ENCODE results near the gene PLPP4. TPM values are rescaled to one million over a fixed set of nuclear protein-coding genes. Genes with fewer than 3 reads are reported as not detected.

The PLPP4 gene
- total and polyA plus RNA-seq, 2 donors (not counting 3 experiments of a cell fraction or from before 2014, with no cell fraction given), result 15.5 to 36.4 TPM

GRCh38 chr10:120555842-120556532 lies 99.0 kb downstream of the PLPP4 start:
- ChIA-PET POLR2A (no interaction called here), CTCF (interaction anchor here (1.9 kb wide), 1 partner anchor 9 kb away, joined by 4 read pairs; no protein-coding TSS in a partner anchor)
- no peak overlapping the region for H3K4me2 ChIP-seq (ENCODE audit: insufficient read depth, low read length)
- H3K4me3 ChIP-seq (replicated peaks in 1 of 3; ENCODE audit: insufficient read depth in 1 of 3, low read depth in 1 of 3, low read length in 3 of 3), result no peak overlapping the region
- H3K36me3 ChIP-seq (ENCODE audit: control insufficient read depth in 2 of 2, extremely low read depth in 1 of 2, insufficient read depth in 2 of 2, low read length in 2 of 2), result no peaks in the 10 kb centered on the region
- dilution Hi-C loops (cut with MboI; ENCODE audit: extremely low pct_ligation_motif_present, low sequenced_read_pairs), result no loop called here
- no peaks in the 10 kb centered on the region for H3K79me2 ChIP-seq (ENCODE audit: control insufficient read depth, insufficient read depth, low read length)
- no peak overlapping the region for H3K27ac ChIP-seq (ENCODE audit: insufficient read depth, low read depth, low read length)
- DNase-seq (ENCODE audit: low read depth, low spot score) (no peak), FAIRE-seq (no peak)
- no peaks in the 10 kb centered on the region for H4K20me1 ChIP-seq (replicated peaks; ENCODE audit: control insufficient read depth, extremely low read depth, insufficient read depth, low read length)
- H3K9me1 ChIP-seq (replicated peaks; ENCODE audit: control insufficient read depth, extremely low read depth, insufficient read depth, low read length), result no peaks in the 10 kb centered on the region
- H3K4me1 ChIP-seq (ENCODE audit: control insufficient read depth, extremely low read depth, insufficient read depth, low read length), result no peaks in the 10 kb centered on the region
- no peaks in the 10 kb centered on the region for H3K27me3 ChIP-seq (ENCODE audit: control insufficient read depth in 2 of 2, insufficient read depth in 2 of 2, low read length in 2 of 2)
- no peak overlapping the region for H2AFZ ChIP-seq (ENCODE audit: low read depth, low read length)
- H3K9me3 ChIP-seq (replicated peaks; ENCODE audit: control insufficient read depth, insufficient read depth, low read length), result no peaks in the 10 kb centered on the region
- no peak for TF ChIP-seq MYC (IDR thresholded peaks at IDR 0.05; ENCODE audit: low read depth, low read length)
- H3K9ac ChIP-seq (replicated peaks; ENCODE audit: extremely low read depth, insufficient read depth, low read length), result no peak overlapping the region
- no TSS peak for BruUV-seq (replicated peaks)
- intact Hi-C loops (cut with micrococcal nuclease), result no loop called here

DNA sequence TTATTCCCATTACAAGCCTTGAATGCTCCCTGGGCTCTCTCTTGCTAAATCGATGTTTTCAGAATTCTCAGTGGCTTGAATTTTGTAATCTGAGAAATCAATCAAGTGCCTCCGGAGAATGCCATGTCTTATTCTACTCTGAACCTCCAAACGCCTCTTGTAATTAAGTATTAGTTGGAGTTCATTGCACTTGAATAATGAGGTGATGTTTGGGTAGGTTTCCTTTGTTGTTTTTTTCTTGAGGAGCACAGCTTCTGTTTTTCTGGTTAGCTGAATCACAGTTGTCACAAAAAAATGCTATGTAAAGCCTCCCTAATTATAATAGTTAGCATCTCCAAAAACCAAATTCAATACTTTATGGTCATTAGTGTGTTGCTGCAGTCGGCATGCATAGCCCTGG lies 100.3 kb downstream of the PLPP4 start:
- H2AFZ ChIP-seq (ENCODE audit: low read depth, low read length), result no peak overlapping the region
- no peaks in the 10 kb centered on the region for H3K36me3 ChIP-seq (ENCODE audit: control insufficient read depth in 2 of 2, extremely low read depth in 1 of 2, insufficient read depth in 2 of 2, low read length in 2 of 2)
- no peaks in the 10 kb centered on the region for H3K27me3 ChIP-seq (ENCODE audit: control insufficient read depth in 2 of 2, insufficient read depth in 2 of 2, low read length in 2 of 2)
- no peak overlapping the region for H3K9ac ChIP-seq (replicated peaks; ENCODE audit: extremely low read depth, insufficient read depth, low read length)
- no peaks in the 10 kb centered on the region for H3K4me1 ChIP-seq (ENCODE audit: control insufficient read depth, extremely low read depth, insufficient read depth, low read length)
- intact Hi-C loops (cut with micrococcal nuclease) (no loop called here), dilution Hi-C loops (cut with MboI; ENCODE audit: extremely low pct_ligation_motif_present, low sequenced_read_pairs) (no loop called here)
- H3K4me3 ChIP-seq (replicated peaks in 1 of 3; ENCODE audit: insufficient read depth in 1 of 3, low read depth in 1 of 3, low read length in 3 of 3), result no peak overlapping the region
- no peaks in the 10 kb centered on the region for H3K9me1 ChIP-seq (replicated peaks; ENCODE audit: control insufficient read depth, extremely low read depth, insufficient read depth, low read length)
- H3K79me2 ChIP-seq (ENCODE audit: control insufficient read depth, insufficient read depth, low read length), result no peaks in the 10 kb centered on the region
- no TSS peak for BruUV-seq (replicated peaks)
- H3K9me3 ChIP-seq (replicated peaks; ENCODE audit: control insufficient read depth, insufficient read depth, low read length), result no peaks in the 10 kb centered on the region
- FAIRE-seq, result no peak
- CTCF ChIA-PET, result interaction anchor here (1.1 to 1.9 kb wide), 2 partner anchors 10 to 133 kb away, joined by 3 to 4 read pairs; no protein-coding TSS in a partner anchor
- no peak overlapping the region for H3K4me2 ChIP-seq (ENCODE audit: insufficient read depth, low read length)
- H4K20me1 ChIP-seq (replicated peaks; ENCODE audit: control insufficient read depth, extremely low read depth, insufficient read depth, low read length), result no peaks in the 10 kb centered on the region
- H3K27ac ChIP-seq (ENCODE audit: insufficient read depth, low read depth, low read length), result no peak overlapping the region
- TF ChIP-seq GATA2 (IDR thresholded peaks at IDR 0.05; ENCODE audit: insufficient read depth, insufficient read length, low read depth, low read length) (no peak), FOS (IDR thresholded peaks at IDR 0.05; ENCODE audit: borderline replicate concordance, insufficient read depth, low read length) (no peak)
- TF ChIP-seq, protein P1, sequence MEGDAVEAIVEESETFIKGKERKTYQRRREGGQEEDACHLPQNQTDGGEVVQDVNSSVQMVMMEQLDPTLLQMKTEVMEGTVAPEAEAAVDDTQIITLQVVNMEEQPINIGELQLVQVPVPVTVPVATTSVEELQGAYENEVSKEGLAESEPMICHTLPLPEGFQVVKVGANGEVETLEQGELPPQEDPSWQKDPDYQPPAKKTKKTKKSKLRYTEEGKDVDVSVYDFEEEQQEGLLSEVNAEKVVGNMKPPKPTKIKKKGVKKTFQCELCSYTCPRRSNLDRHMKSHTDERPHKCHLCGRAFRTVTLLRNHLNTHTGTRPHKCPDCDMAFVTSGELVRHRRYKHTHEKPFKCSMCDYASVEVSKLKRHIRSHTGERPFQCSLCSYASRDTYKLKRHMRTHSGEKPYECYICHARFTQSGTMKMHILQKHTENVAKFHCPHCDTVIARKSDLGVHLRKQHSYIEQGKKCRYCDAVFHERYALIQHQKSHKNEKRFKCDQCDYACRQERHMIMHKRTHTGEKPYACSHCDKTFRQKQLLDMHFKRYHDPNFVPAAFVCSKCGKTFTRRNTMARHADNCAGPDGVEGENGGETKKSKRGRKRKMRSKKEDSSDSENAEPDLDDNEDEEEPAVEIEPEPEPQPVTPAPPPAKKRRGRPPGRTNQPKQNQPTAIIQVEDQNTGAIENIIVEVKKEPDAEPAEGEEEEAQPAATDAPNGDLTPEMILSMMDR (IDR thresholded peaks at IDR 0.05; ENCODE audit: extremely low read depth in 1 of 2, insufficient read depth in 1 of 2, low read depth in 1 of 2, low read length in 2 of 2), result no peak
- POLR2A ChIA-PET, result no interaction called here
- DNase-seq (ENCODE audit: low read depth, low spot score), result no peak
